ENCODE measurements around the gene CRACDL.

Gene CRACDL

GRCh38 chr2:98822301-98823164 lies 113.5 kb downstream of the CRACDL start:
- DNase-seq = no peak

- no peak for DNase-seq
These were observed 114.3 kb downstream of the CRACDL start for GRCh38 chr2:98821629-98822135.

- no peak for DNase-seq
These were observed 116.7 kb downstream of the CRACDL start for GRCh38 chr2:98819231-98819766.

- DNase-seq = no peak
These were observed 117.9 kb downstream of the CRACDL start for GRCh38 chr2:98818164-98818563.

GRCh38 chr2:98816281-98816680 lies 119.7 kb downstream of the CRACDL start:
- no peak for DNase-seq

GRCh38 chr2:98815795-98816194 lies 120.2 kb downstream of the CRACDL start:
- no peak for DNase-seq

GRCh38 chr2:98811766-98812165 lies 124.3 kb downstream of the CRACDL start:
- DNase-seq = no peak

- no peak for DNase-seq
These were observed 125.5 kb downstream of the CRACDL start for GRCh38 chr2:98810588-98810928.

- DNase-seq = no peak
These were observed 126.0 kb downstream of the CRACDL start for GRCh38 chr2:98809878-98810587.

GRCh38 chr2:98809116-98809515 lies 126.9 kb downstream of the CRACDL start:
- no peak for DNase-seq

- no peak for DNase-seq
These were observed 127.5 kb downstream of the CRACDL start for GRCh38 chr2:98808546-98808945.

GRCh38 chr2:98807929-98808328 lies 128.1 kb downstream of the CRACDL start:
- no peak for DNase-seq

GRCh38 chr2:98807221-98807620 lies 128.8 kb downstream of the CRACDL start:
- no peak for DNase-seq

- no peak for DNase-seq
These were observed 129.8 kb downstream of the CRACDL start for GRCh38 chr2:98806236-98806697.

- peak; percentile 46 for DNase-seq
These were observed 130.4 kb downstream of the CRACDL start for GRCh38 chr2:98805412-98806171.

- DNase-seq = no peak
These were observed 131.3 kb downstream of the CRACDL start for GRCh38 chr2:98804736-98805135.

GRCh38 chr2:98804265-98804650 lies 131.8 kb downstream of the CRACDL start:
- no peak for DNase-seq

GRCh38 chr2:98803405-98804264 lies 132.4 kb downstream of the CRACDL start:
- DNase-seq = no peak

GRCh38 chr2:98802344-98802743 lies 133.7 kb downstream of the CRACDL start:
- no peak for DNase-seq

GRCh38 chr2:98801921-98802321 lies 134.1 kb downstream of the CRACDL start:
- DNase-seq = no peak

- DNase-seq = no peak
These were observed 134.7 kb downstream of the CRACDL start for GRCh38 chr2:98801286-98801685.

Measured in HCEC 1CT (cell line).